Spleen (tissue), 11 donors: ENCODE results near the gene RBM22. TPM values are rescaled to one million over a fixed set of nuclear protein-coding genes. Genes with fewer than 3 reads are reported as not detected.

Experiments
- DNase-seq: peaks from one replicate; pipeline ENCODE4 v3.0.0-alpha.2; 2020
- H3K27ac ChIP-seq, 8 donors: fragments of 200-600 bp; sonication (generic) in 7 of 8; 1 replicate in 4 of 8; 2 replicates in 4 of 8; pipeline versions ENCODE4 v1.5.0 to v1.8.0; 2016 to 2021; ENCODE audit warnings: inconsistent platforms in 4 of 8, mild to moderate bottlenecking in 4 of 8, moderate library complexity in 1 of 8
- H3K27me3 ChIP-seq, 7 donors: fragments of 200-600 bp; sonication (generic) in 6 of 7; replicated peaks in 1 of 7; 1 replicate in 4 of 7; 2 replicates in 3 of 7; pipeline versions ENCODE4 v1.5.0 to v1.8.0; 2016 to 2021; ENCODE audit warnings: inconsistent platforms in 3 of 7, mild to moderate bottlenecking in 1 of 7
- H3K36me3 ChIP-seq, 6 donors: fragments of 200-600 bp; sonication (generic) in 5 of 6; 1 replicate in 4 of 6; 2 replicates in 2 of 6; pipeline versions ENCODE4 v1.5.0 to v1.8.0; 2016 to 2021; ENCODE audit warnings: inconsistent platforms in 2 of 6
- H3K4me1 ChIP-seq, 6 donors: fragments of 200-600 bp; sonication (generic) in 5 of 6; 1 replicate in 3 of 6; 2 replicates in 3 of 6; pipeline versions ENCODE4 v1.5.0 to v1.8.0; 2016 to 2021; ENCODE audit warnings: inconsistent platforms in 3 of 6
- H3K4me3 ChIP-seq, 8 donors: fragments of 200-600 bp; sonication (generic) in 7 of 8; 1 replicate in 4 of 8; 2 replicates in 4 of 8; pipeline versions ENCODE4 v1.5.0 to v1.8.0; 2016 to 2021; ENCODE audit warnings: inconsistent platforms in 4 of 8, mild to moderate bottlenecking in 4 of 8, moderate library complexity in 2 of 8
- H3K9me3 ChIP-seq, 8 donors: fragments of 200-600 bp; sonication (generic) in 7 of 8; 1 replicate in 4 of 8; 2 replicates in 4 of 8; pipeline versions ENCODE4 v1.5.0 to v1.8.0; 2016 to 2021; ENCODE audit warnings: inconsistent platforms in 4 of 8
- CTCF ChIP-seq, 11 experiments: fragments of 200-600 bp in 7 of 11; fragments of 450-650 bp in 4 of 11; sonication (generic) in 4 of 11; IDR thresholded peaks in 8 of 11; conservative IDR thresholded peaks in 3 of 11; 1 replicate in 7 of 11; 2 replicates in 4 of 11; pipeline versions ENCODE4 v1.4.0 to v1.8.0; 2016 to 2021; ENCODE audit warnings: antibody characterized with exemption in 11 of 11, inconsistent platforms in 4 of 11, mild to moderate bottlenecking in 1 of 11
- POLR2A ChIP-seq, 3 donors: fragments of 450-650 bp; IDR thresholded peaks; one replicate each; pipeline ENCODE4 v1.5.1; 2017; ENCODE audit warnings: antibody characterized with exemption in 3 of 3, mild to moderate bottlenecking in 1 of 3
- POLR2AphosphoS5 ChIP-seq, 3 donors: sonication (generic); formaldehyde crosslinking; IDR thresholded peaks; one replicate each; pipeline ENCODE4 v1.5.1; 2017; ENCODE audit warnings: antibody characterized with exemption in 3 of 3
- WGBS, 5 donors: extraction: QIAGEN DNeasy Blood & Tissue Kit in 3 of 5; methylation state at CpG; one replicate each; pipeline versions ENCODE4 v1.1.5 to v1.1.7; 2013 to 2018; 5-methylcytosine and 5-hydroxymethylcytosine counted together
- intact Hi-C: fragments of 100-400 bp; cut with DNase I; formaldehyde crosslinking; loops from one replicate; pipeline ENCODE4 v1.15.0; 2023; ENCODE audit warnings: low total_unique reads
- polyA plus RNA-seq, 3 donors: library from polyadenylated mRNA; stranded (reverse); fragments of 200-250 nt; gene quantifications; one replicate each; pipeline ENCODE4 v1.2.1, GENCODE V29; 2013
- total RNA-seq, 7 donors: library from RNA; depleted of rRNA in 3 of 7; stranded (reverse); fragments of >200 nt in 3 of 7; fragmentation: NEBNext Ultra II Directional in 4 of 7; extraction: Animal tissue kit (Norgen Biotek cat#: 25700) in 4 of 7; gene quantifications; one replicate each; pipeline versions ENCODE4 v1.1.0 to v1.2.1, GENCODE V29; 2016 to 2021
- donor health status: healthy with polysubstance abuse.
- donor health status: DM: no; HTN: no; CAD: no; lungs with moderate emphysema.
- donor health status: DM: no; HTN: no; CAD: no.
- donor health status: Bipolar disorder and iron deficiency.
- donor health status: healthy.
- donor health status: DM: no; HTN: no; CAD: no.
- donor health status: DM: yes; HTN: yes; CAD: no.

Gene RBM22
- total and polyA plus RNA-seq, 10 donors = 31.4 to 66.9 (median 56.5) TPM

GRCh38 chr5:150690760-150691159 lies 10.1 kb downstream of the RBM22 start:
- no peak for DNase-seq
- peaks cover 2 to 94% (median 65%) of the 10 kb centered on the region in 6 donors for H3K36me3 ChIP-seq
- H3K4me3 ChIP-seq = no peak overlapping the region
- intact Hi-C loops = no loop called here
- H3K9me3 ChIP-seq = no peaks in the 10 kb centered on the region
- H3K27me3 ChIP-seq = no peaks in the 10 kb centered on the region
- H3K27ac ChIP-seq = no peak overlapping the region
- 81 to 86% (median 85%) methylated on average over 6 of the region's 6 CpGs for WGBS, 5 donors
- H3K4me1 ChIP-seq = peaks cover 0 to 4% (median 0%) of the 10 kb centered on the region in 6 donors
- TF ChIP-seq POLR2AphosphoS5 (IDR thresholded peaks at IDR 0.05) (no peak), CTCF (IDR thresholded peaks at IDR 0.05 in 8 of 11, conservative IDR thresholded peaks at IDR 0.05 in 3 of 11) (no peak), POLR2A (IDR thresholded peaks at IDR 0.05) (no peak)

- Histone ChIP-seq H3K27me3 (no peaks in the 10 kb centered on the region), H3K27ac (no peak overlapping the region), H3K4me1 (no peaks in the 10 kb centered on the region), H3K36me3 (peaks cover 2 to 78% (median 48%) of the 10 kb centered on the region in 6 donors), H3K9me3 (no peaks in the 10 kb centered on the region), H3K4me3 (no peak overlapping the region)
- TF ChIP-seq POLR2A (IDR thresholded peaks at IDR 0.05) (no peak), POLR2AphosphoS5 (IDR thresholded peaks at IDR 0.05) (no peak), CTCF (IDR thresholded peaks at IDR 0.05 in 8 of 11, conservative IDR thresholded peaks at IDR 0.05 in 3 of 11) (no peak)
- intact Hi-C loops = no loop called here
- no peak for DNase-seq
- WGBS, 5 donors = 89 to 96% (median 92%) methylated on average over 1 of the region's 1 CpG
These were observed 11.7 kb downstream of the RBM22 start for GRCh38 chr5:150689120-150689519.

- 81 to 99% (median 92%) methylated on average over 7 to 9 of the region's 9 CpGs for WGBS, 5 donors
- DNase-seq = no peak
- H3K4me3 ChIP-seq = no peak overlapping the region
- intact Hi-C loops = no loop called here
- H3K27me3 ChIP-seq = peaks cover 0 to 15% (median 5%) of the 10 kb centered on the region in 7 donors
- H3K4me1 ChIP-seq = peaks cover 8 to 19% (median 16%) of the 10 kb centered on the region in 6 donors
- H3K27ac ChIP-seq = no peak overlapping the region
- no peaks in the 10 kb centered on the region for H3K9me3 ChIP-seq
- TF ChIP-seq POLR2AphosphoS5 (IDR thresholded peaks at IDR 0.05) = no peak
- TF ChIP-seq CTCF (IDR thresholded peaks at IDR 0.05 in 8 of 11, conservative IDR thresholded peaks at IDR 0.05 in 3 of 11) = no peak
- no peak for TF ChIP-seq POLR2A (IDR thresholded peaks at IDR 0.05)
- H3K36me3 ChIP-seq = peaks cover 0 to 19% (median 0%) of the 10 kb centered on the region in 6 donors
These were observed 24.3 kb downstream of the RBM22 start for GRCh38 chr5:150676578-150676977.

- Histone ChIP-seq H3K27me3 (peaks cover 0 to 30% (median 9%) of the 10 kb centered on the region in 7 donors), H3K27ac (no peak overlapping the region), H3K4me3 (no peak overlapping the region), H3K9me3 (no peaks in the 10 kb centered on the region), H3K36me3 (peaks cover 0 to 15% (median 0%) of the 10 kb centered on the region in 6 donors), H3K4me1 (peaks cover 9 to 27% (median 22%) of the 10 kb centered on the region in 6 donors)
- WGBS, 5 donors = 60 to 89% (median 72%) methylated on average over 6 of the region's 6 CpGs
- no peak for TF ChIP-seq POLR2A (IDR thresholded peaks at IDR 0.05)
- no peak for TF ChIP-seq CTCF (IDR thresholded peaks at IDR 0.05 in 8 of 11, conservative IDR thresholded peaks at IDR 0.05 in 3 of 11)
- TF ChIP-seq POLR2AphosphoS5 (IDR thresholded peaks at IDR 0.05) = no peak
- intact Hi-C loops = no loop called here
- no peak for DNase-seq
These were observed 25.8 kb downstream of the RBM22 start for GRCh38 chr5:150675069-150675468.
